Effector memory CD4-positive, alpha-beta T cell (primary cell): ENCODE measurements around the gene ARL5B.

Experiments
- DNase-seq, 3 donors: peaks; one replicate each; pipeline ENCODE4 v3.0.0-alpha.2; 2020
- H3K27ac ChIP-seq: 2 replicates; pipeline ENCODE4 v1.7.0; 2013; ENCODE audit warnings: mild to moderate bottlenecking, low read length, moderate library complexity; ENCODE audit not compliant: insufficient read depth, poor library complexity, severe bottlenecking
- H3K27me3 ChIP-seq: replicated peaks from 2 replicates; pipeline ENCODE4 v1.7.0; 2013; ENCODE audit warnings: mild to moderate bottlenecking, low read length; ENCODE audit not compliant: insufficient read depth, control insufficient read depth, poor library complexity, severe bottlenecking
- H3K36me3 ChIP-seq: 2 replicates; pipeline ENCODE4 v1.7.0; 2013; ENCODE audit warnings: mild to moderate bottlenecking, low read length, moderate library complexity; ENCODE audit not compliant: control insufficient read depth, insufficient read depth
- H3K4me1 ChIP-seq: 2 replicates; pipeline ENCODE4 v1.7.0; 2013; ENCODE audit warnings: low read length, mild to moderate bottlenecking; ENCODE audit not compliant: control insufficient read depth, insufficient read depth, poor library complexity, severe bottlenecking
- H3K4me3 ChIP-seq: 2 replicates; pipeline ENCODE4 v1.7.0; 2013; ENCODE audit warnings: low read length, low read depth, mild to moderate bottlenecking; ENCODE audit not compliant: insufficient read depth, poor library complexity, severe bottlenecking
- H3K9me3 ChIP-seq: 2 replicates; pipeline ENCODE4 v1.7.0; 2013; ENCODE audit warnings: mild to moderate bottlenecking, low read length, moderate library complexity; ENCODE audit not compliant: control insufficient read depth

ARL5B gene

DNA sequence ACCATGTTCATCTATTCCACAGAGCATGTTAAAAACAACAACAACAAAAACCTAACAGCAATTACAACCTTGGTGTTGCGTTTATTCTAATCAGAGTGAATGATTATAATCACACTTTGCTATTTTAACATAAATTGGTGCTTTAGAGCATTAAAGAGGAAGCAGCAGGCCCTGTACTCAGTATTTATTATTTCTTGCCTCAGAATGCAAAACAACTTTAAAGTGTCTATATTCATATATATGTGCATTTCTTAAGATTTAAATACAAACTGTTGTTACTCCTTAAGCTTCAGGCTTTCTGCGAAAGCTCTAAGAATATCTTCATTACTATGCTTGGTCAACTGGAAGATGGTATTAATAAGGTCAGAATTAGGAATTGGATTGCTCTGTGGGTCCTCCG is 21.5 kb downstream of the ARL5B start:
- H3K4me3 ChIP-seq, result no peak overlapping the region
- H3K4me1 ChIP-seq, result no peaks in the 10 kb centered on the region
- no peaks in the 10 kb centered on the region for H3K9me3 ChIP-seq
- H3K27ac ChIP-seq, result no peak overlapping the region
- H3K36me3 ChIP-seq, result peaks cover 7% of the 10 kb centered on the region
- no peaks in the 10 kb centered on the region for H3K27me3 ChIP-seq
- DNase-seq, result no peak

DNA sequence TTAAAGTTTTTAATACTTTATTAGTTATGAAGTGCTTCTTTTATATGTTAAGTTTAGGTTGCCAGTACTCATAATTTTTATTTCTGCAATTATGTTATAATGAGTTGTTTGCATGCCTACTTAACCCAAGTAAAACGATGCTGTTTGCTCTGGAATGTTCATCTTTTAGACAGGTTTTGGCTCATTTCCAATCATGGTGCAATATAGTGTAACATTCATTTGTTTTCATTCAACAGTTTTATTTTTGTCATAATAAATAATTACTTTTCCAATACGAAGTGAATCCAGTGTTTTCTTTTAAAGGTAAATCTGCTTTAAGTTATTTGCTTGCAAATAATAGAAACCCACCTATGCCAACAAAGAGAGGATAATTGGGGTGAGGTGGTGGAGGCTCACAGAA is 22.1 kb downstream of the ARL5B start:
- Histone ChIP-seq H3K36me3 (peaks cover 3% of the 10 kb centered on the region), H3K27ac (no peak overlapping the region)
- no peak for DNase-seq

DNA sequence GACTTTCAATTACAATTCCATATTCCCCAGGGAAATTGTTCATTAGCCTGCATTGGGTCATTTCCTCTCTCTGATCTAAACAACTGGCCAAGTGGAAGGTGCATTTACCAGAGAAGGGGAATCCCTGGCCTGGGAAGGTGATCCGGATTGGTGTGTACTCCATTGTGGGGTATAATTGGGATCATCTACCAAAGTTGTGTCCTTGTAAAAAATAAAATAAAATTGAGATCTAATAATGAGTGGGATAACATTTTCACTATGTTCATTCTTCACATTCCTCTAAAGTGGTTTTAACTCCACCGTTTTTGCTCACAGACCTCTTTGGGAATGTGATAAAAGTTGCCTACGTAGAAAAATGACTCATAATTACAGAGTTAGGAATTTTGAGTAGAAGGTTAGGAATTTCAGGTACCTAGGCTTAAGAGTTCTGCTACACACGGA is 22.8 kb downstream of the ARL5B start:
- Histone ChIP-seq H3K4me1 (no peaks in the 10 kb centered on the region), H3K36me3 (peaks cover 3% of the 10 kb centered on the region), H3K9me3 (no peaks in the 10 kb centered on the region), H3K27me3 (no peaks in the 10 kb centered on the region), H3K27ac (no peak overlapping the region), H3K4me3 (no peak overlapping the region)
- no peak for DNase-seq

More for the DNA sequence above, 22.1 kb downstream of the ARL5B start:
- Histone ChIP-seq H3K9me3 (no peaks in the 10 kb centered on the region), H3K4me1 (no peaks in the 10 kb centered on the region), H3K4me3 (no peak overlapping the region), H3K27me3 (no peaks in the 10 kb centered on the region)

- no peak for DNase-seq
- no peak overlapping the region for H3K27ac ChIP-seq
- H3K27me3 ChIP-seq, result no peaks in the 10 kb centered on the region
- no peaks in the 10 kb centered on the region for H3K9me3 ChIP-seq
- no peaks in the 10 kb centered on the region for H3K4me1 ChIP-seq
- no peak overlapping the region for H3K4me3 ChIP-seq
- peaks cover 3% of the 10 kb centered on the region for H3K36me3 ChIP-seq
Measured at GRCh38 chr10:18683427-18683826, 24.2 kb downstream of the ARL5B start.

- H3K27ac ChIP-seq, result no peak overlapping the region
- no peak for DNase-seq
- H3K4me3 ChIP-seq, result no peak overlapping the region
- no peaks in the 10 kb centered on the region for H3K4me1 ChIP-seq
- H3K9me3 ChIP-seq, result no peaks in the 10 kb centered on the region
- H3K27me3 ChIP-seq, result no peaks in the 10 kb centered on the region
- H3K36me3 ChIP-seq, result peaks cover 3% of the 10 kb centered on the region
Measured at GRCh38 chr10:18684416-18684815, 25.2 kb downstream of the ARL5B start.

DNA sequence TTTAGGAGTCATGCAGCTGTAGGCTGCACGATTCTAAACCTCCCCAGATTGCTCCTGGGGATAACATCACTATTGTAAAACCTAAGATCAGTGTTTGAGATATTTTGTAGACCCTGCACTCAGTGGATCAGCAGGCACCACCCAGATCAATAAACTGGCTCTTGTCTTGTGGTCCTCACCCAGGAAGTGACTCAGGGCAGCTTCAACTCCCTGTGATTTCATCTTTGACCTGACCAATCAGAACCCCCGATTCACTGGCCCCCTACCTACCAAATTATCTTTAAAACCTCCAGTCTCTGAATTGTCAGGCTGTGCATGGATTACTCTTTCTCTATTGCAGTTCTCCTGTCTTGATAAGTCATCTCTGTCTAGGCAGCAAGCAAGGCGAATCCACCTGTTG is 25.7 kb downstream of the ARL5B start:
- no peak for DNase-seq
- Histone ChIP-seq H3K27me3 (no peaks in the 10 kb centered on the region), H3K4me3 (no peak overlapping the region), H3K4me1 (no peaks in the 10 kb centered on the region), H3K27ac (no peak overlapping the region), H3K9me3 (no peaks in the 10 kb centered on the region), H3K36me3 (peaks cover 3% of the 10 kb centered on the region)

GRCh38 chr10:18685555-18685954 is 26.3 kb downstream of the ARL5B start:
- Histone ChIP-seq H3K36me3 (peaks cover 3% of the 10 kb centered on the region), H3K27me3 (no peaks in the 10 kb centered on the region), H3K4me1 (no peaks in the 10 kb centered on the region), H3K4me3 (no peak overlapping the region), H3K9me3 (no peaks in the 10 kb centered on the region), H3K27ac (no peak overlapping the region)
- no peak for DNase-seq

DNA sequence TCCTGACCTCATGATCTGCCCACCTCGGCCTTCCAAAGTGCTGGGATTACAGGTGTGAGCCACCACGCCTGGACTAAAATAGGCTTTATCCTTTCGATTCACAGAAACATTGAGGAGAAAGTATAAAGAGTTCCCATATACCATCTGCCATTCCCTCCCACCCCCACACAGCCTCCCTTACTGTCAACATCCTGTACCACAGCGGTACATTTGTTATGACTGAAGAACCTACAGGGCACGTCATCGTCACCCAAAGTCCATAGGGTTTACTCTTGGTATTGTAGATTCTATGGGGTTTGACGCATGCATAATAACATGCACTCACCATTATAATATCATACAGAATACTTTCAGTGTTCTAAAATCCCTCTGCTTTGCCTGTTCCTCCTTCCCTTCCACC is 28.0 kb downstream of the ARL5B start:
- Histone ChIP-seq H3K4me1 (no peaks in the 10 kb centered on the region), H3K4me3 (no peak overlapping the region), H3K36me3 (no peaks in the 10 kb centered on the region), H3K27ac (no peak overlapping the region), H3K9me3 (no peaks in the 10 kb centered on the region), H3K27me3 (no peaks in the 10 kb centered on the region)
- no peak for DNase-seq

DNA sequence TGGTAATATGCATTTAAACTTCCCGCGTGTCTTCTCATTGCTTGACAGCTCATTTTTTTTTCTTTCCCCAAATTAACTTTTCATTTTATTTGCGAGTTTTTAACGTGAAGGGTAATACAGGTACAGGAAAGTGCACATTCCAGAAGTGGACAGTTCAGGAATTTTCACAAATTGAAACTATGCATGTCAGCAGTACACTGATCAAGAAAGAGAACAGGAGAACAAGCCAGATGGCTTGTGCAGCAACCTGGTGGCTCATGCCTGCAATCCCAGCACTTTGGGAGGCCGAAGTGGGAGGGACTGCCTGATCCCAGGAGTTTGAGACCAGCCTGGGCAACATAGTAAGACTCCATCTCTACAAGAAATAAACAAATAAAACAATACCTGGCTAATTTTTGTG is 28.5 kb downstream of the ARL5B start:
- Histone ChIP-seq H3K4me3 (no peak overlapping the region), H3K4me1 (no peaks in the 10 kb centered on the region), H3K36me3 (no peaks in the 10 kb centered on the region), H3K9me3 (no peaks in the 10 kb centered on the region), H3K27me3 (no peaks in the 10 kb centered on the region), H3K27ac (no peak overlapping the region)
- no peak for DNase-seq

GRCh38 chr10:18689498-18689897 is 30.3 kb downstream of the ARL5B start:
- no peaks in the 10 kb centered on the region for H3K4me1 ChIP-seq
- H3K4me3 ChIP-seq, result no peak overlapping the region
- no peak for DNase-seq
- H3K9me3 ChIP-seq, result no peaks in the 10 kb centered on the region
- no peaks in the 10 kb centered on the region for H3K27me3 ChIP-seq
- no peaks in the 10 kb centered on the region for H3K36me3 ChIP-seq
- H3K27ac ChIP-seq, result no peak overlapping the region

- Histone ChIP-seq H3K9me3 (no peaks in the 10 kb centered on the region), H3K27ac (no peak overlapping the region), H3K27me3 (no peaks in the 10 kb centered on the region), H3K4me3 (no peak overlapping the region), H3K36me3 (no peaks in the 10 kb centered on the region), H3K4me1 (no peaks in the 10 kb centered on the region)
- DNase-seq, result no peak
Measured at GRCh38 chr10:18690541-18690940, 31.3 kb downstream of the ARL5B start.
